ENCODE data around the gene BORCS6. TPM values are rescaled to one million over a fixed set of nuclear protein-coding genes. Genes with fewer than 3 reads are reported as not detected.
A peak's percentile ranks its signal among the peaks of the same experiment; 100 is the strongest.

The BORCS6 gene
- total and polyA plus RNA-seq, 9 of the 15 experiments (the other 6 are each of a cell fraction or from before 2014, with no cell fraction given), result 0.01 to 7.4 (median 2.3) TPM

DNA sequence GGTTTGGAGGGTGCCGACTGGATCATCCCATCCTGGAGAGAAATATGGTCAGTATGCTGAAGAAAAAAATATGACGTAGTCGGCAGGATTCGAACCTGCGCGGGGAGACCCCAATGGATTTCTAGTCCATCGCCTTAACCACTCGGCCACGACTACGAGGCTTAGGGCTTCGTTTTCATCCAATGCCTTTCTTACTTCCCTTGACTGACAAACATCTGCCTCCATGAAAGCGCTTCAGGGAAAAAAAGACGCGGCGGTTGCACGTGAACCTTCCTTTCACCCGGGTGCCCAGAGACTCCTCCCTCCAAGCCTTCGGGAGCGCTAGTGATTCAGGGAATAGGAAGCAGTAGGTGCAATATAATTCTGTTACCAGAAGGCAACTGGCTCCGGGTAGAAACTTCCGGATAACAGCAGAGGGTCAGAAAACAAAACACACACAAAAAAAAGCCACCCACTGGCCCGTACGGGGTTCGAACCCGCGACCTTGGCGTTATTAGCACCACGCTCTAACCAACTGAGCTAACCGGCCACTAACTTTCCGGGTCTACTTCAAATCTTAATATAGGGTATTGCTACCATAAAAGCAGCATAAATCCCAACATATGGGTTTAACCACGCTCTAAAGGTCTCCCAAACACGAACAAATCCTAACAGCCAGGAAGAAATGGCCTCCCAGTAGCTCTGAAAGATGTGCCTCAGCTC is 36.7 kb upstream of the BORCS6 start (continued):
- TF ChIP-seq, protein P1, sequence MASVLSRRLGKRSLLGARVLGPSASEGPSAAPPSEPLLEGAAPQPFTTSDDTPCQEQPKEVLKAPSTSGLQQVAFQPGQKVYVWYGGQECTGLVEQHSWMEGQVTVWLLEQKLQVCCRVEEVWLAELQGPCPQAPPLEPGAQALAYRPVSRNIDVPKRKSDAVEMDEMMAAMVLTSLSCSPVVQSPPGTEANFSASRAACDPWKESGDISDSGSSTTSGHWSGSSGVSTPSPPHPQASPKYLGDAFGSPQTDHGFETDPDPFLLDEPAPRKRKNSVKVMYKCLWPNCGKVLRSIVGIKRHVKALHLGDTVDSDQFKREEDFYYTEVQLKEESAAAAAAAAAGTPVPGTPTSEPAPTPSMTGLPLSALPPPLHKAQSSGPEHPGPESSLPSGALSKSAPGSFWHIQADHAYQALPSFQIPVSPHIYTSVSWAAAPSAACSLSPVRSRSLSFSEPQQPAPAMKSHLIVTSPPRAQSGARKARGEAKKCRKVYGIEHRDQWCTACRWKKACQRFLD (CRISPR knock-in tag; IDR thresholded peaks at IDR 0.05), result no peak
- 0 out of 2 replicates have a peak, but pooled peaks have one; percentile 77 for TF ChIP-seq HDAC6 (IDR thresholded peaks at IDR 0.05; ENCODE audit: low read depth, low read length)
- TF ChIP-seq, protein P2, sequence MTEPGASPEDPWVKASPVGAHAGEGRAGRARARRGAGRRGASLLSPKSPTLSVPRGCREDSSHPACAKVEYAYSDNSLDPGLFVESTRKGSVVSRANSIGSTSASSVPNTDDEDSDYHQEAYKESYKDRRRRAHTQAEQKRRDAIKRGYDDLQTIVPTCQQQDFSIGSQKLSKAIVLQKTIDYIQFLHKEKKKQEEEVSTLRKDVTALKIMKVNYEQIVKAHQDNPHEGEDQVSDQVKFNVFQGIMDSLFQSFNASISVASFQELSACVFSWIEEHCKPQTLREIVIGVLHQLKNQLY (CRISPR knock-in tag; conservative IDR thresholded peaks at IDR 0.05), result no peak
- TF ChIP-seq ARID2 (IDR thresholded peaks at IDR 0.05), result no peak
- peak; percentile 6; the same call in 1 of the 2 replicates for TF ChIP-seq STAT5A (IDR thresholded peaks at IDR 0.05; ENCODE audit: borderline replicate concordance, low read length)
- no peak for TF ChIP-seq SMARCC2 (IDR thresholded peaks at IDR 0.05; ENCODE audit: low read depth)
- TF ChIP-seq MXI1 (IDR thresholded peaks at IDR 0.05; ENCODE audit: low read depth, low read length), result no peak
- TF ChIP-seq, protein P3, sequence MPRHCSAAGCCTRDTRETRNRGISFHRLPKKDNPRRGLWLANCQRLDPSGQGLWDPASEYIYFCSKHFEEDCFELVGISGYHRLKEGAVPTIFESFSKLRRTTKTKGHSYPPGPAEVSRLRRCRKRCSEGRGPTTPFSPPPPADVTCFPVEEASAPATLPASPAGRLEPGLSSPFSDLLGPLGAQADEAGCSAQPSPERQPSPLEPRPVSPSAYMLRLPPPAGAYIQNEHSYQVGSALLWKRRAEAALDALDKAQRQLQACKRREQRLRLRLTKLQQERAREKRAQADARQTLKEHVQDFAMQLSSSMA (CRISPR knock-in tag; IDR thresholded peaks at IDR 0.05), result no peak
- TF ChIP-seq, protein P4, sequence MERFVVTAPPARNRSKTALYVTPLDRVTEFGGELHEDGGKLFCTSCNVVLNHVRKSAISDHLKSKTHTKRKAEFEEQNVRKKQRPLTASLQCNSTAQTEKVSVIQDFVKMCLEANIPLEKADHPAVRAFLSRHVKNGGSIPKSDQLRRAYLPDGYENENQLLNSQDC (CRISPR knock-in tag; IDR thresholded peaks at IDR 0.05), result peak; percentile 38; the same call in 1 of the 2 replicates
- TF ChIP-seq, protein P5, sequence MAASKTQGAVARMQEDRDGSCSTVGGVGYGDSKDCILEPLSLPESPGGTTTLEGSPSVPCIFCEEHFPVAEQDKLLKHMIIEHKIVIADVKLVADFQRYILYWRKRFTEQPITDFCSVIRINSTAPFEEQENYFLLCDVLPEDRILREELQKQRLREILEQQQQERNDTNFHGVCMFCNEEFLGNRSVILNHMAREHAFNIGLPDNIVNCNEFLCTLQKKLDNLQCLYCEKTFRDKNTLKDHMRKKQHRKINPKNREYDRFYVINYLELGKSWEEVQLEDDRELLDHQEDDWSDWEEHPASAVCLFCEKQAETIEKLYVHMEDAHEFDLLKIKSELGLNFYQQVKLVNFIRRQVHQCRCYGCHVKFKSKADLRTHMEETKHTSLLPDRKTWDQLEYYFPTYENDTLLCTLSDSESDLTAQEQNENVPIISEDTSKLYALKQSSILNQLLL (CRISPR knock-in tag; IDR thresholded peaks at IDR 0.05; ENCODE audit: borderline replicate concordance), result no peak
- TF ChIP-seq NRF1 (conservative IDR thresholded peaks at IDR 0.05 in 1 of 2, IDR thresholded peaks at IDR 0.05 in 1 of 2), result peak; percentile 77 to 81
- peak; percentile 72; the same call in 1 of the 2 replicates for TF ChIP-seq ZNF830 (CRISPR knock-in tag; IDR thresholded peaks at IDR 0.05)
- TF ChIP-seq FOSL1 (tag; conservative IDR thresholded peaks at IDR 0.05), result peak; percentile 59; the same call in 1 of the 2 replicates
- TF ChIP-seq SUPT5H (IDR thresholded peaks at IDR 0.05), result peak; percentile 94
- no peak for TF ChIP-seq U2AF2 (optimal IDR thresholded peaks at IDR 0.05; ENCODE audit: low read depth, low read length)
- TF ChIP-seq SRSF1 (IDR thresholded peaks at IDR 0.05; ENCODE audit: low read depth, low read length), result no peak
- TF ChIP-seq ZNF232 (CRISPR knock-in tag; IDR thresholded peaks at IDR 0.05), result no peak
- no peak for TF ChIP-seq SP2 (IDR thresholded peaks at IDR 0.05; ENCODE audit: extremely low read depth, low read depth, low read length, poor library complexity, severe bottlenecking)
- TF ChIP-seq ZFP30 (CRISPR knock-in tag; IDR thresholded peaks at IDR 0.05; ENCODE audit: borderline replicate concordance), result no peak
- no peak for TF ChIP-seq NFE2 (IDR thresholded peaks at IDR 0.05; ENCODE audit: low read depth)
- peak; percentile 92 for TF ChIP-seq BRD9 (IDR thresholded peaks at IDR 0.05; ENCODE audit: low read depth, partially characterized antibody)
- no peak for TF ChIP-seq MEF2D (tag; conservative IDR thresholded peaks at IDR 0.05; ENCODE audit: low read depth)
- TF ChIP-seq, protein P6, sequence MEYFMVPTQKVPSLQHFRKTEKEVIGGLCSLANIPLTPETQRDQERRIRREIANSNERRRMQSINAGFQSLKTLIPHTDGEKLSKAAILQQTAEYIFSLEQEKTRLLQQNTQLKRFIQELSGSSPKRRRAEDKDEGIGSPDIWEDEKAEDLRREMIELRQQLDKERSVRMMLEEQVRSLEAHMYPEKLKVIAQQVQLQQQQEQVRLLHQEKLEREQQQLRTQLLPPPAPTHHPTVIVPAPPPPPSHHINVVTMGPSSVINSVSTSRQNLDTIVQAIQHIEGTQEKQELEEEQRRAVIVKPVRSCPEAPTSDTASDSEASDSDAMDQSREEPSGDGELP (CRISPR knock-in tag; IDR thresholded peaks at IDR 0.05; ENCODE audit: borderline replicate concordance), result peak; percentile 60; the same call in 1 of the 2 replicates
